ENCODE data around the gene ZNF30.

DNA sequence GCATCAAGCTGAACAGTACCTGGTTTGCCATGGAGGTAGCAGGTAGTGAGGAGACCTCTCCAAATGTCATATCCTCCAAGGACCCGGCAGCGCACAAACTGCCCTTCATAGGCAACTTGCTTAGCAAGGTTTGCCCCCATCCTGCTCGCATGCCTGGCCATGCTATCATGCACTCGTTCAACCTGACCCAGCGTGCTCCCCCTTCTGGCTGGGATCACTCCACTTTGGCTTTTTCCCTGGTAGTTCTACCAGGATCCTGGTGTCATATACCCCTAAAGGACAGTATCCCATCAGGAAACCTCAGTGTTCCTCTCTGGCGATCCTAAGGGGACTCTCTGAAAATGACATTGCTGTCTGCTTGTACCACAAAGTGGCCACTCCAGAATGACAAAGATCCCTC is 38.6 kb upstream of the ZNF30 start:
- no peak for TF ChIP-seq POLR2A (IDR thresholded peaks at IDR 0.05)
- TF ChIP-seq, protein P1, sequence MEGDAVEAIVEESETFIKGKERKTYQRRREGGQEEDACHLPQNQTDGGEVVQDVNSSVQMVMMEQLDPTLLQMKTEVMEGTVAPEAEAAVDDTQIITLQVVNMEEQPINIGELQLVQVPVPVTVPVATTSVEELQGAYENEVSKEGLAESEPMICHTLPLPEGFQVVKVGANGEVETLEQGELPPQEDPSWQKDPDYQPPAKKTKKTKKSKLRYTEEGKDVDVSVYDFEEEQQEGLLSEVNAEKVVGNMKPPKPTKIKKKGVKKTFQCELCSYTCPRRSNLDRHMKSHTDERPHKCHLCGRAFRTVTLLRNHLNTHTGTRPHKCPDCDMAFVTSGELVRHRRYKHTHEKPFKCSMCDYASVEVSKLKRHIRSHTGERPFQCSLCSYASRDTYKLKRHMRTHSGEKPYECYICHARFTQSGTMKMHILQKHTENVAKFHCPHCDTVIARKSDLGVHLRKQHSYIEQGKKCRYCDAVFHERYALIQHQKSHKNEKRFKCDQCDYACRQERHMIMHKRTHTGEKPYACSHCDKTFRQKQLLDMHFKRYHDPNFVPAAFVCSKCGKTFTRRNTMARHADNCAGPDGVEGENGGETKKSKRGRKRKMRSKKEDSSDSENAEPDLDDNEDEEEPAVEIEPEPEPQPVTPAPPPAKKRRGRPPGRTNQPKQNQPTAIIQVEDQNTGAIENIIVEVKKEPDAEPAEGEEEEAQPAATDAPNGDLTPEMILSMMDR (IDR thresholded peaks at IDR 0.05): no peak
- TF ChIP-seq POLR2AphosphoS5 (IDR thresholded peaks at IDR 0.05): no peak

All from transverse colon (tissue), 4 donors.